ENCODE data around the gene LATS2.

LATS2 gene

GRCh38 chr13:21100211-21100610, 38.8 kb upstream of the LATS2 start:
- no peak for TF ChIP-seq ZNF621 (tag by site-specific recombination; IDR thresholded peaks at IDR 0.05)
- TF ChIP-seq MEIS1 (CRISPR knock-in tag; IDR thresholded peaks at IDR 0.05; ENCODE audit: borderline replicate concordance): no peak
- TF ChIP-seq ZNF514 (tag by site-specific recombination; IDR thresholded peaks at IDR 0.05): no peak
- Histone ChIP-seq H3K9me3 (ENCODE audit: control insufficient read depth, insufficient read depth, low read depth, low read length) (no peaks in the 10 kb centered on the region), H3K27ac (ENCODE audit: extremely low read depth, low read depth, low read length) (no peak overlapping the region), H3K4me1 (ENCODE audit: control insufficient read depth, insufficient read depth, low read length) (no peaks in the 10 kb centered on the region), H3K36me3 (ENCODE audit: control insufficient read depth in 2 of 2, insufficient read depth in 1 of 2, low read length in 2 of 2) (no peaks in the 10 kb centered on the region), H3K4me3 (ENCODE audit: low read depth, low read length) (no peak overlapping the region)
- CTCF ChIA-PET: no interaction called here
- POLR2A ChIA-PET: no interaction called here

GRCh38 chr13:21095311-21095710, 33.9 kb upstream of the LATS2 start:
- H3K4me1 ChIP-seq (ENCODE audit: control insufficient read depth, insufficient read depth, low read length): no peaks in the 10 kb centered on the region
- H3K36me3 ChIP-seq (ENCODE audit: control insufficient read depth in 2 of 2, insufficient read depth in 1 of 2, low read length in 2 of 2): no peaks in the 10 kb centered on the region
- no peaks in the 10 kb centered on the region for H3K9me3 ChIP-seq (ENCODE audit: control insufficient read depth, insufficient read depth, low read depth, low read length)
- TF ChIP-seq EGR2 (tag by site-specific recombination; IDR thresholded peaks at IDR 0.05; ENCODE audit: low read depth) (no peak), ZNF549 (tag by site-specific recombination; IDR thresholded peaks at IDR 0.05) (peak; percentile 90)
- CTCF ChIA-PET: interaction anchor here (0.6 kb wide), 1 partner anchor 25 kb away, joined by 4 read pairs; no protein-coding TSS in a partner anchor
- H3K27ac ChIP-seq (ENCODE audit: extremely low read depth, low read depth, low read length): no peak overlapping the region
- POLR2A ChIA-PET: interaction anchor here (0.7 kb wide), 1 partner anchor 605 kb away, joined by 5 read pairs; no protein-coding TSS in a partner anchor
- no peak overlapping the region for H3K4me3 ChIP-seq (ENCODE audit: low read depth, low read length)

- ChIA-PET CTCF (no interaction called here), POLR2A (no interaction called here)
Measured at GRCh38 chr13:21089830-21090229, 28.4 kb upstream of the LATS2 start.

GRCh38 chr13:21088534-21088933, 27.1 kb upstream of the LATS2 start:
- CTCF ChIA-PET: interaction anchor here (0.5 to 0.7 kb wide), 2 partner anchors 65 to 165 kb away, joined by 5 read pairs; no protein-coding TSS in a partner anchor
- no peaks in the 10 kb centered on the region for H3K9me3 ChIP-seq (ENCODE audit: control insufficient read depth, insufficient read depth, low read depth, low read length)
- H3K4me1 ChIP-seq (ENCODE audit: control insufficient read depth, insufficient read depth, low read length): no peaks in the 10 kb centered on the region
- no peak overlapping the region for H3K27ac ChIP-seq (ENCODE audit: extremely low read depth, low read depth, low read length)
- no peak overlapping the region for H3K4me3 ChIP-seq (ENCODE audit: low read depth, low read length)
- no peaks in the 10 kb centered on the region for H3K36me3 ChIP-seq (ENCODE audit: control insufficient read depth in 2 of 2, insufficient read depth in 1 of 2, low read length in 2 of 2)
- POLR2A ChIA-PET: no interaction called here
- no peak for TF ChIP-seq ZNF2 (tag by site-specific recombination; IDR thresholded peaks at IDR 0.05)
- TF ChIP-seq ZNF394 (tag by site-specific recombination; IDR thresholded peaks at IDR 0.05; ENCODE audit: borderline replicate concordance): peak; percentile 83; the same call in 1 of the 2 replicates
- TF ChIP-seq ZNF629 (tag by site-specific recombination; IDR thresholded peaks at IDR 0.05): no peak
- peak; percentile 57 for TF ChIP-seq ZNF623 (tag by site-specific recombination; IDR thresholded peaks at IDR 0.05)
- TF ChIP-seq ZNF518A (tag by site-specific recombination; conservative IDR thresholded peaks at IDR 0.05; ENCODE audit: low read depth): peak; percentile 76
- TF ChIP-seq RBAK (tag by site-specific recombination; IDR thresholded peaks at IDR 0.05): no peak
- TF ChIP-seq REST (tag by site-specific recombination; IDR thresholded peaks at IDR 0.05): peak; percentile 37
- TF ChIP-seq ZBTB6 (tag by site-specific recombination; IDR thresholded peaks at IDR 0.05): no peak
- TF ChIP-seq KLF8 (tag by site-specific recombination; IDR thresholded peaks at IDR 0.05): no peak
- no peak for TF ChIP-seq MEIS1 (CRISPR knock-in tag; IDR thresholded peaks at IDR 0.05; ENCODE audit: borderline replicate concordance)
- no peak for TF ChIP-seq ZEB2 (tag by site-specific recombination; IDR thresholded peaks at IDR 0.05)
- TF ChIP-seq ZNF133 (tag by site-specific recombination; IDR thresholded peaks at IDR 0.05): no peak
- peak; percentile 65 for TF ChIP-seq ZNF426 (tag by site-specific recombination; IDR thresholded peaks at IDR 0.05)
- 0 out of 2 replicates have a peak, but pooled peaks have one; percentile 26 for TF ChIP-seq ZNF140 (tag by site-specific recombination; IDR thresholded peaks at IDR 0.05)

More at GRCh38 chr13:21089830-21090229, 28.4 kb upstream of the LATS2 start:
- H3K9me3 ChIP-seq (ENCODE audit: control insufficient read depth, insufficient read depth, low read depth, low read length): no peaks in the 10 kb centered on the region
- no peak for TF ChIP-seq ZNF239 (tag by site-specific recombination; IDR thresholded peaks at IDR 0.05)
- no peaks in the 10 kb centered on the region for H3K36me3 ChIP-seq (ENCODE audit: control insufficient read depth in 2 of 2, insufficient read depth in 1 of 2, low read length in 2 of 2)
- no peak overlapping the region for H3K4me3 ChIP-seq (ENCODE audit: low read depth, low read length)
- no peak overlapping the region for H3K27ac ChIP-seq (ENCODE audit: extremely low read depth, low read depth, low read length)
- H3K4me1 ChIP-seq (ENCODE audit: control insufficient read depth, insufficient read depth, low read length): no peaks in the 10 kb centered on the region

All from HEK293 (cell line).